DMS79 treated with DMSO at 0.1 percent for 48 hours (cell line): ENCODE results near the gene AATK.
"Not testable (repeated sequence)": the region's sequence is repeated elsewhere in the genome, so short reads cannot be mapped to it uniquely, and the experiment has no call there.

Experiments used
- DNase-seq: peaks from one replicate; lab custom pipeline; 2025; lab: John Stamatoyannopoulos, UW

The AATK gene

DNA sequence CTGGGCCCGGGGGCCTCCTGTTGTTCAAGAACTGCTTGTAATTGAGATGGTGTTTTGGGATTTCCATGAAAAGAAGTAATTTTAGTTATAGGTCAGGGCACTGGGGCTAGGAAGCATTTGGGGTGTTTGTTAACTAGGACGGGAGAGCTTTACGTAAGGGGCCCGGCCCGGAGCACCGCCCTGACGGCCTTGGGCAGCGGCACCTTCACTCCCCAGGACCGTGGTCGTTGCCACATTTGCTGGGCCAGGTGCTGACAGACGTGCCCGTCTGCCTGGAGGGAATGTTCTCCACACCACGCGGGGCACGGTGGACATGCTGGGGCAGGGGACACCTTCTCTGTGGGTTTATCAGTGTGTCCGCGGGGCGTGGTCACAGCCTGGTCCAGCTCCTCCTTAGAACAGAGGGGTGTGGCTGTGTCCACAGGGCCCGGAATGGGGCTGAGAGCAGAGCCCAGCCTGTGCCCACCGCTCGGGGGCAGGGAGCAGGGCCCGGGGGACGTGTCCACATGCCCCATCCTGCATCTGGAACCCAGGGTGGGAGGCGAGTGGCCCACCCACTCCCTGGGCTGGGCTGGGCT, 73.4 kb downstream of the AATK start:
- DNase-seq = no peak

DNA sequence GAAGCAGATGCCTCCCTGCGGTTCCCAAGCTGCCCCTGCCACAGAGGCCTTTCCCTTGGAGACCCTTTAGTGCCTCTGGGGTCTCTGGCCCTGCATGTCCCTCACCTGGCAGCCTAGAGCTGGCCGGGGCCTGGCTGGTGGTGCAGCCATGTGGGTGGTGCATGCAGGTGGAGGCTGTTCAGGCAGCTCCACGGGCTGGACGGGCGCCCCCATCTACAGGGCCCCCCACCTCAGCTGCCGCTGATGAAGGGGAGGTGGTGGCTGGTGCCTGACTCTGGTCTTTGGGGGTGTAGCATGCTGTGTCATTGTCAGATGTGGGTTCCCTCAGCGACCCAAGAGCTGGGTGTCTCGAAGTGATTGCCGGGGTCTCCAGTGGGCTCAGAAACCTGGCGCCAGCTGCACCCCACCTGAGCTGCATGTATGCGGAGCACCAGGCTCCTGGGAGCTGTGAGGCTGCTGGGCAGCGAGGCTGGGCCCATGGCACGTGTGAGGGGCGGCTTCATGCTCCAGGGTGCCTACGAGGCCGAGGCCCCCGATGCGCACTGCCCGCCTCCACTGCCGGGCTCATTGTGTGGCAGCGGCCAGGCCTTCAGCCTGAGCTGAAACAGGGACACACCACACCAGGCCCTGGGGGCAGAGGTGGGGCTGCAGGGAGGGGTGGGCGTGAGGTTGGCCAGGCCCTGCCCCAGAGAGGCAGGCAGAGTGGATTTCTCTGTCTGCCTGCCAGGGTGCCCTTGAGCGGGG, 74.1 kb downstream of the AATK start:
- no peak for DNase-seq

DNA sequence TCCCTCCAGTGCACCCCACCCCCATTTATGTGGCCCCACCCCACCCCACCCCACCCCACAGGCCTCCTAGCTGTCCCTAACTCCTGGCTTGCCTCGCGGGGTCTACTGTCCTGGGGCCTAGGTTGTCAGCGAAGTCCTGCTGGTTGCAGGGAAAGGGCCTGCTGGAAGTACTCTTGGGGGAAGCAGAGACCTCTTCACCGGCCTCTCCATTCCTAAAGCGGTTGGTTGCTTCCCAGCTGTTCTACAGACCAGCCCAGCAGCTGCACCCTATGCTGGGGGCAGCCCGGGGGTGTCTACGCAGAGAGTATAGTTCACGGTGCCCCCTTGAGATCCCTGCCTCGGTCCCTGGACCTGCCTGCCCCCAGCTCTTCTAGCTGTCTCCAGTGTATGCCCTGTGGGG, 74.9 kb downstream of the AATK start:
- no peak for DNase-seq

DNA sequence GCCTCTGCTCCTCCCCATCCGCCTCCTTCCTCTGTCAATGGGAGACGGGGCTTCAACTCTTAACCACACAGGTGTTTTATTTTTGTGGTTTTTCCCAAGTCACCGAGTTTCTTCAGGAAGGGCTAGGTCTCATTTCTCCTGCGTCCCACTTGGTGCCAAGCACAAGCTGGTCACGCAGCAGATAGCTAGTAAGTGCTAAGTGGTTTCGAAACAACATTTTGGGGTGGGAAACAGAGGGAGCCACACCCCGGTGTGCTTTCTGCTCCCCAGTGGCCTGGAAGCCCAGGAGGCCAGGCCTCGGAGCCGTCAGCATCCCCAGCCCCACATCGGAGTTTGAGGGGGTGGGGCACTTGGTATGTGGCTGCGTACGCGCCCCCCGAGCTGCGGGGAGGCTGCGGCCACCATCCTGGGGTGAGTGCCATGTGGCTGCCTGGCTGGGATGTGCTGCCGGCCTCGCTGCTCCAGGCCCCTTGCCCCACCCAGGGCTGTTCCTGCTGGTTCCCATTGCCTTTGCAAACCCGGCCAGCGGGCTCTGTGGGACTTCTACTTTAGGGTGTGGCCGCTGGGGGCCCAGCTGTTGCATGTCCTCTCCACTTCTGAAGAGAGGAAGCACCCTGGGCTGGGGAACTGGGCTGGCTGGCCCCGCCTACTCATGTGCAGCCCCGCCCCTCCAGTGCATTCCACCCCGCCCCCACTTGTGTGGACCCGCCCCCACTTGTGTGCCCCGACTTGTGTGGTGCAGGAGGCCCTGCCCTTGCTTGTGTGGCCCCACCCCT, 75.5 kb downstream of the AATK start:
- no peak for DNase-seq

DNA sequence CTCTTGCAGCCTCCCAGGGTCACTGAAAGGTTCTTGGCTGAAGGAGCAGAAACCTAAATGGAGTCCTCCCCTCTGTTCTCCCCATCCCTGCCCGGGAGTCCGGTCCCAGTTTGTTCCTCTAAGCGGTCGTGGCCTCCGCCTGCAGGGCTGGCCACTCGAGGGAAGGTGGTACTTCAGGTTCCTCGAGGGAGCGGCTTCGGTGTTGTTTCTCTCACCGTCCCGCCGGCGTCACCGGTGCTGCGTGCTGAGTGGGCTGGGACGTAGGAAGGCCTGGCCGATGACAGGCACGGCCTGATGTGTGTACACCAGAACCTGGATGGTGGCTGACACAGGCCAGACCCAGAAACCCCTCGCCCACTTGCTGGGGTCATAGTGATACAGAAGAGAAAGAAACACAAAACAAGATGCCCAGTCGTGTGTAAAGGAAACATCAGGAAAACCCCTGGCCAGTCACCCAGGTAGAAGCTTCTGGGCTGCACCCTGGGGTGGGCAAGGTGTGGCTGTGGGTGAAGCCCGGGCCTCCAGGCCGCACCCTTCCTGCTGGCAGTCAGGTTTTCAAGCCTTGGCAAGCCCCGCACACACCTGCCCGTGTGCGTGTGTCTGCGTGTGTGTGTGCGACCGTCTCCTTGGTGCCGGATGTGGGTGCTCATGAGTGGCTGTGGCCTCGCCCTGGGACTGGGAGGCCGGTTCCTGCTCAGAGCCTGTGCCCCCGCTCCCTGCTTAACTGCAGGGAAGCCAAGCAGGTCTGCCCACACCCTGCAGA, 79.1 kb downstream of the AATK start:
- no peak for DNase-seq

DNA sequence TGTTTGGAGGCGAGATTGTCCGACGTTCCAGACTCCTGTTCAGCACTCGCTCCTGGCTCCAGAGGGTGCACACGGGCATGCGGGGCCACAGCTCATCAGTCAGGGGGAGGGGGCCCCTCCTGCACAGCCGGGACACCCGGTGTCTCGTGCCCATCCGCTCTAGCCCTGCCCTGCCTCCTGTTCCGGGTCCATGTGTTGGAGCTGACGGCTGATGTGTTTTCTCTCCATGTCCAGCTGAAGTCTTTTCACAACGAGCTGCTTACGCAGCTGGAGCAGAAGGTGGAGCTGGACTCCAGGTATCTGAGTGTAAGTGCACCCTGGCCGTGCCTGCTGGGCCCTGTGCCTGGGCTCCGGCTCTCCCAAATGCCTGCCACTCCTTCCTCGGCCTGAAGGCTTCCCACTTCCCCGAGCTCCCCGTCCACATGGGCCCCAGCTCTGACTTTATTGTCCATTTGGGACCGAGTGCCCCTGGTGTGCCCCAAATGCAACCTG, 80.6 kb downstream of the AATK start:
- no peak for DNase-seq

DNA sequence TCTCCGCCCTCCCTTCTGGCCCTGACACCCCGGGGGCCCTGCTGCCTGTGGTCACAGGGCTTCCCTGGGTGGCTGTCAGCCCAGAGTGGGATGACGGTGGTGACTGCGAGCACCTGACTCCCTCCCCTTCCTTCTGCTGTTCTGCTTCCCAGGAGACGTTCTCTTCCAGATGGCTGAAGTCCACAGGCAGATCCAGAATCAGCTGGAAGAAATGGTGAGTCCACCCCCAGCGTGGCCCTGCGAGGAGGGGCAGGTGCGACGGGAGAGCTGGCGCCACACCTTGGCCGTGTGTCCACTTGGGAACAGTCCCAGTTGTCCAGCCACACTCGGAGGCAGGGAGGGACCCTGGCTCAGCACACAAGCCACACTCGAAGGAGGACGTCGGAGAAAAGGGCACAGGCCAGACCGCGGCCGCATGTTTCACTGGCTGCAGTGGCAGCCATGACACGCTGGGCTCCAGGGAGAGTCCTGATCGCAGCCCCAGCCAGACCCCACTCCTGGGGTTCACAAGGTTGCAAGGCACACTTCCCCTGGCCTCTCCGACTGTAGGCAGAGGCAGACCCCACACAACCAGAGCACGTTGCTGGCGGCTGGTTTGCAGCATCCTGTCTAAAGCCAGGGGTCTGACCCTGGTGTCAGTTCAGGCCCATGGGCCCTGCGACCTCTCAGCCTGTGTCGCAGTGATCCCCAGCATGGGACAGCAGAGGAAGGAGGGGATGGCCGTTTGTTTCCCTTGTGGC, 81.2 kb downstream of the AATK start:
- no peak for DNase-seq

DNA sequence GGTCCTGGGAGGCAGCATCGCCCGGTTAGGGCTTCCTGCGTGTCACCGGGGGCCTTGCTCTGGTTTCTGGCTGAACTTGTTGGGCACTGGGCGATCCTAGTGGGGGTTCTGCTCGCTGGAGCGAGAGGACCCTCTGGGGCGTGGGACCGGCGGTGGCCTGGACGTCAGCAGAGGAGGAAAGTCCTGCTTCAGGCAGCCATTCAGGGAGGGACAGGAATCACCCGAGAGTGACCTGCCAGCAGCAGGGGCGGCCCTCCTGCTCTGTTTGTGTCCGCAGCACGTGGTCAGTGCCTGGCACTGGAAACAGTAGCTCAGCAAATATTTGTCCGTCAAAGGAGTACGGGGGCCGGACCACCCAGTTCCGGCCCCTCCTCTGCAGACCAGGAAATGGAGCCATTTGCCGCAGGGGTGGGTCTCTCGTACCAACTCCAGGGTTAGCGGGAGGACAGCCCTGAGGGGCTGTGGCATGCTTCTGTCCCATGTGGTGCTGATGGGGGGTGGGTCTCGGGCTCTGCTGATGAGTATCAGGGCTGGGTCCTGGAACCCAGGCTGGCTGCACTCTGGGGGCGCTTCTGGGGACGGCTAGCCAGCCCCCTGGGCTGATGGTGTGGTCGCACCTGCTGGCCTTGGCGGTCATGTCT, 82.8 kb downstream of the AATK start:
- no peak for DNase-seq

DNA sequence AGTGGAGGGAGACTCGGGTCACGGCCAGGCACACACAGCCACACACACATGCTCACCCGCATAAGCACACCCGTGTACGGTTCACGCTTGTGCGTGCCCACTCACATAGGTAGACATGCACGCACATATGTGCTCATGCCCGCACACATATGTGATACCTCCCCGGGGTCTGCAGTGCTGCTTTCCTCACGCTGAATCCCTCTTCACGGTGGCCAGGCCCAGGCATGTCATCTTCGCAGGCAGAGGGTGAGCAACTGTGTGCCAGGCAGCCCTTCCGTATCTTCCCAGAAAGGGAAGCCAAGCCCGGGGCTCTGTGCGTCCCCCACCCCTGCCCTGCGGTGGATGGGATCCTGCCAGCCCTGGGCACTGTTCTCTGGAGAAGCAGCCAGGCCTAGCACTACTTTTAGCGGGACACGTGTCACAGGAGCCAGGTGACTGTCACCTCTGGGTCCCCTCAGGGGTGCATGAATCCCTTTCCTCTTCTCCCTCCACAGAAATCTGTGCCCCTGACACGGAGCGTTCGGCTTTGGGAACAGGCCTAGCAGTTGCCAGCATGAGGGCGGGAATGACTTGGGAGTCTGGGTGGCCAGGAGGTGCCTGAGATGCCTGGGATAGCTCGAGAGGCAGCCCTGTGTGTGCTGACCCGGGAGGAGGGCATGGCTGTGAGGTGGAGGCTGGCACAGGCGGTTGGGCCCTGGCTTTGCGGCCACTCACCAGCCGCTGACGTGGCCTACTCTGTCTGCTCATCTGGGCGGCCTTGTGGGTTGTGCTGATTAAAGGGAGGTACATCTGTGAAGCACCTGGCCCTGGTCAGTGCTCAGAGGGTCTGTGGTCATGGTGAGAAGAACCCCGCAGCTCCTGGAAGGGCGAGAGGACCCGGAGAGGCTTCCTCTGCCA, 83.6 kb downstream of the AATK start:
- no peak for DNase-seq

DNA sequence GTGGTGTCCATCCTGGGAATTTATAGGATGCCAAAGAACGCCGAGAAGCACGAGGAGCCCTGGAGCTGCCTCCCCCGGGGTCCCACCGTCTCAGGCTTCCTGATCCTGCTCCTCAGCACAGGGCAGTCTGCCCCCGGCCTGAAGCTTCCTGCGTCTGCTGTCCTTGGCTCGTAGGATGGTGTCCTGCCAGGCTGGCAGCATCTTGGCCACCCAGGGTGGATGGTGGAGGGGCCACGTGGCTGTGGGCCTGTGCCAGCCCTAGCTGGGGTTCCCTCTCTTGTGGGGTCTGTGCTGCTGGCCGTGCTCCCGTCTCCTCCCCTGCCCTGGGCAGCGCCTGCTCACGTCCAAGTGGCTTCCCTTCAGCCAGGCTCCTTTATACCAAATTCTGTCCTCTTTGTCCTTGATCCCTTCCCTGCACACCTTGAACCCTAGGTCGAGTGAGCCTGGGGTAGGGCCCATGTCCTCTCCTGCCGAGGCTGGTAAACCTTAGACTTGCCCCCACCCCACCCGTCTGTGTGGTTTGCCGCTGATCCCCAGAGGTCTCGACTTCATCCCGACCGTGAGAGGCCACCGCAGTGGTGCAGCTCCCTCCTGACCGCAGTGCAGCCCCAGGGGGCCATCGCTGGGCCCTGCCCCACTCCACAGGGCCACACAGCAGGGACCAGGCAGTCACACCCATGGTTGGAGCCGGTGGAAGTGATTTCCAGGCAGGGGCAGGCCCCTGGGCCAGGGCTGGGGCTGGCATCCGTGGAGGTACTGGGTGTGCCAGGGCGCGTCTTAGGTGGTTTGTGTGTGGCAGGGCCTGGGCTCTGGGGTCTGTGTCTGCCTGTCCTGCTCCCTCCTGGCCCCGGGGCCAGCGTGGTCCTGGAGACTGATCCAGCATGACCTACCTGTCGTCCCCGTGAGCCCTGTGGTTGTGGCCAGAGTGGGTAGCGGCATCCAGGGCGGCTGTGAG, 84.5 kb downstream of the AATK start:
- no peak for DNase-seq

DNA sequence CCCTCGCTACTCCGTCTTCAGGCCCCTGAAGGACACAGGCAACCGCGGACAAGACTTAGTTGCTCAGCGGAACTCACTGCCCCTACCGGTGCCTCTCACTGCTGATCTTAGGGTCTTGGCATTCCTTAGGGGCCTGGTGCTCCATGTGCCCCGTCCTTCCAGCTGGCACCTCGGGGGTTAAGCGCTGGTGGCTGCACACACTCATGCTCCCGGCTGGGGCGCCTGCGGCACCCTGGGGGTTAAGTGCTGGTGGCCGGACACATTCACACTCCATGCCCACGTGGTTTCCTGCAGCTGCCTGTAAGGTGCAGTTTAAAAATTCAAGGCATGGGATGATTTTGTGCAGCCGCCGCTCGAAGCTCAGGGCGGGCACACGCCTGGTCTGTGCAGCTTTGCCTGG, 86.0 kb downstream of the AATK start:
- no peak for DNase-seq

DNA sequence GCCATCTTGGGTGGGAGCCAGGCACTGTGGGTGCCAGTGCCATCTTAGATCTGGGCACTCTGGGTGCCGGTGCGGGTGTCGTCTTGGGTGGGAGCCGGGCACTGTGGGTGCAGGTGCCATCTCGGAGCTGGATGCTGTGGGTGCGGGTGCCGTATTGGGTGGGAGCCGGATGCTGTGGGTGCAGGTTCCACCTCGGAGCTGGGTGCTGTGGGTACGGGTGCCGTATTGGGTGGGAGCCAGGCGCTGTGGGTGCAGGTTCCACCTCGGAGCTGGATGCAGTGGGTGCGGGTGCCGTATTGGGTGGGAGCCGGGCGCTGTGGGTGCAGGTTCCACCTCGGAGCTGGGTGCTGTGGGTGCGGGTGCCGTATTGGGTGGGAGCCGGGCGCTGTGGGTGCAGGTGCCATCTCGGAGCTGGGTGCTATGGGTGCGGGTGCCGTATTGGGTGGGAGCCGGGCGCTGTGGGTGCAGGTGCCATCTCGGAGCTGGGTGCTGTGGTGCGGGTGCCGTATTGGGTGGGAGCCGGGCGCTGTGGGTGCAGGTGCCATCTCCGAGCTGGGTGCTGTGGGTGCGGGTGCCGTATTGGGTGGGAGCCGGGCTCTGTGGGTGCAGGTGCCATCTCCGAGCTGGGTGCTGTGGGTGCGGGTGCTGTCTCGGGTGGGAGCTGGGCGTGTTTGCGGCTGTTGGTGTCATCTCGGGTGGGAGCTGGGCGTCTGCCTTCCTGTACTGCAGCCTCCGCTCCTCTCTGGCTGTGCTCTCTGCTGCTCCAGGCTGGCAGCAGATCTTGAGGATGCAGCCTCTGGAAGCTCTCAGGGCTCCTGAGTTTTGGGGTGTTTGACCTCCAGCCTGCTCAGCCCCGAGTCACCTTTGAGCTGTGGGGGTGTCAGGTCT, 87.8 kb downstream of the AATK start:
- DNase-seq = not testable (repeated sequence)

DNA sequence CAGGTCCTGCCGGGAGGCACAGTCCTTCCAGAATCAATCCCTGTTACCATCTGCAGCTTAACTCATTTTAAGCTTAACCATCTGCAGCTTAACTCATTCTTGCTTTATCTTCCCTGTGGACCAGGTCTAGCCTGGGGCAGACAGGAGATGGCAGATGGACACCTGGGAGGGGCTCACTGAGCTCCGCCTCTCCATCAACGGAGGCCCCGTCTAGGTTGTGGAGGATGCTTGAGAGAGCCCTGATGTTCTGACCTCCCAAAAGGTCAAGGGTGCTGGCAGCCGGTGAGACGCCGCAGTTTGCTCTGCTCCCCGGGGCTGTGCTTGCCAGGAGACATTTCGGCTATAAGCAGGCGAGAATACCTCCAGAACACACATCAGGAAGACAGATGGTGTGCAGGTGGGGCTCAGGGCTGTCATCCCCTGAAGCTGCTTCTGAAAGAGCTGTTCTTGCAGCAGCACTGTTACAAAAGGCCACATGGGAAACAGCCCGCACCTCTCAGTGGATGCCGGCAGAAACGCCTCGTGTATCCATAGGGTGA, 89.8 kb downstream of the AATK start:
- DNase-seq = no peak

DNA sequence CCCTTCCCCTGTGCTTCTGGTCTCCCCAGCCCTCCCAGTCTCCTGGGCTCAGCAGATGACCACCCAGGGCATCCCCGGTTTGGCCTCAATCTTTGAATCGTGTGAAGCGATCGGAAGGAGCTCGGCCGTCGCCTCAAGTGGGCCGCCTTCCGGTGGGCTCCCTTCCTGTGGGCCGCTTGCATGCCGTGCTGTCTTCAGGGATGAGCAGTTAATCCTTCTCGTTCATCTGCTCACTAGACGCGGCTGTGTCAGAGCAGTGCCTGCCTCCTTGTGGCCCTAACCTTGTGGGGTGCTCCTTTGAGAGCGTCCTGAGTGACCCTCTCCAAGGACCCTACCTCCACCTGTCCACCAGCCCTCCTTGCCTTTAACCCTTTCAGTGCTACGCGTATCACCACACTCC, 90.7 kb downstream of the AATK start:
- no peak for DNase-seq

DNA sequence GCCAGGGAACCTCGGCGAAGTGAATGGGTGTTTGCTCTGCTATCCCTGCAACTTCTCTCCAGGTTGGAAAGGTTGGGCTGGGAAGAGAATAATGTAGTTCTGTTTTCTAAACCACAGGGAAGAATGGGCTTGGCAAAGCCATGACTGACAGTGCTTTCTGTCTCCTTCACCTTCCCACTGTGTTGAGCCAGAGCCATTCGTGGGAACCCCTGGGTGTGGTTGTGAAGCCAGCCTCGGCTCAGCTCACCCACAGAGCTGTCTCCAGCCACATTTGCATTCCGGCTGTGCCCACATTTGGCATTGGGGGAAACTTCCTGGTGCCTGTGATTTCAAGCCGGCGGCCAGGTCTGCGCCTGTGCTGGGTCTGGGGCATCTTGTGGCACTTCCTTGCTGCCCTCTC, 91.1 kb downstream of the AATK start:
- DNase-seq = no peak

DNA sequence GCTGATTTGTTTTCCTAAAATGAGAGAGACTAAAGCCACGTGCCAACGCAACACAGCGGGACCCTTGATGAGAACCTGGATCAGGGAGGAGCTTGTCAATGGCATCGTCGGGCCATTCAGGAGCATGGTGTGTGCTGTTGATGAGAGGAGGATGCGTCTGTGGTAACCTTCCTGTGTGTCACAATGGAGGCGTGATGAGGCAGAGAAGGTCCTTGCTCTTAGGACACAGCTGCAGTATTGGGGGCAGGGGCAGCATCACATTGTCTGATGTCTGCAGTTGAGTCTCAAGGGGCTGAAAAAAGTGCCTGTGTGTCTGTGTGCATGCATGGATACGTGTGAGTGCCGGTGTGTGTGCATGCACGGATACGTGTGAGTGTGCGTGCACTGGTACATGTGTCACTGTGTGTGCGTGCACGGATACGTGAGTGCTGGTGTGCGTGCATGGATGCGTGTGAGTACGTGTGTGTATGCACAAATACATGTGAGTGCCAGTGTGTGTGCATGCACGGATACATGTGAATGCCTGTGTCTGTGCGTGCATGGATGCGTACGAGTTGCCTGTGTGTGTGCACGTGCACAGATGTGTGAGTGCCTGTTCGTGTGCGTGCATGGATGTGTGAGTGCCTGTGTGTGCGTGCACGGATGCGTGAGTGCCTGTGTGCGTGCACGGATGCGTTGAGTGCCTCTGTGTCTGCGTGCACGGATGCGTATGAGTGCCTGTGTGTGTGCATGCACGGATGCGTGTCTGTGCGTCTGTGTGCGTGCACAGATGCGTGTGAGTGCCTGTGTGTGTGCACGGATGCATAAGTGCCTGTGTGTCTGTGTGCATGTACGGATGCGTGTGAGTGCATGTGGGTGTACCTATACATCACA, 91.8 kb downstream of the AATK start:
- DNase-seq = no peak
